ENCODE results near the gene IGF2.

- TF ChIP-seq CTCF (IDR thresholded peaks at IDR 0.05) (no peak), POLR2A (IDR thresholded peaks at IDR 0.05) (no peak), POLR2AphosphoS5 (IDR thresholded peaks at IDR 0.05; ENCODE audit: insufficient read depth in 1 of 2, low read depth in 1 of 2) (no peak)
Observed at GRCh38 chr11:2136952-2137201, 2.3 kb downstream of the IGF2 start.

All from vagina (tissue), 2 donors.